ENCODE results near the gene CUX1.
"Not testable (repeated sequence)": the region's sequence is repeated elsewhere in the genome, so short reads cannot be mapped to it uniquely, and the experiment has no call there.

CUX1 gene

GRCh38 chr7:101916876-101917275 is 99.5 kb downstream of the CUX1 start:
- Mint-ChIP-seq H3K27me3 (no peaks in the 10 kb centered on the region), H3K4me3 (no peak overlapping the region), H3K9me3 (no peaks in the 10 kb centered on the region), H3K4me1 (ENCODE audit: low read depth) (peaks cover 34% of the 10 kb centered on the region), H3K27ac (no peak overlapping the region), H3K36me3 (ENCODE audit: low read depth) (peaks cover 56% of the 10 kb centered on the region)
- intact Hi-C loops (cut with micrococcal nuclease), result no loop called here

- Mint-ChIP-seq H3K27me3 (no peaks in the 10 kb centered on the region), H3K4me1 (ENCODE audit: low read depth) (peaks cover 27% of the 10 kb centered on the region), H3K27ac (no peak overlapping the region), H3K4me3 (no peak overlapping the region), H3K36me3 (ENCODE audit: low read depth) (peaks cover 49% of the 10 kb centered on the region), H3K9me3 (no peaks in the 10 kb centered on the region)
- intact Hi-C loops (cut with micrococcal nuclease), result no loop called here
These were observed 100.1 kb downstream of the CUX1 start for GRCh38 chr7:101917566-101917965.

- Mint-ChIP-seq H3K4me1 (ENCODE audit: low read depth) (peaks cover 19% of the 10 kb centered on the region), H3K27ac (no peak overlapping the region), H3K4me3 (no peak overlapping the region), H3K27me3 (no peaks in the 10 kb centered on the region), H3K36me3 (ENCODE audit: low read depth) (peaks cover 58% of the 10 kb centered on the region), H3K9me3 (no peaks in the 10 kb centered on the region)
- intact Hi-C loops (cut with micrococcal nuclease), result no loop called here
These were observed 101.0 kb downstream of the CUX1 start for GRCh38 chr7:101918426-101918825.

GRCh38 chr7:101919363-101920115 is 102.1 kb downstream of the CUX1 start:
- H3K27me3 Mint-ChIP-seq, result no peaks in the 10 kb centered on the region
- peaks cover 67% of the 10 kb centered on the region for H3K36me3 Mint-ChIP-seq (ENCODE audit: low read depth)

GRCh38 chr7:101921061-101921460 is 103.6 kb downstream of the CUX1 start:
- Mint-ChIP-seq H3K27ac (no peak overlapping the region), H3K27me3 (no peaks in the 10 kb centered on the region), H3K9me3 (no peaks in the 10 kb centered on the region), H3K4me1 (ENCODE audit: low read depth) (peaks cover 12% of the 10 kb centered on the region), H3K36me3 (ENCODE audit: low read depth) (peaks cover 57% of the 10 kb centered on the region), H3K4me3 (no peak overlapping the region)
- intact Hi-C loops (cut with micrococcal nuclease), result no loop called here

More at GRCh38 chr7:101919363-101920115, 102.1 kb downstream of the CUX1 start:
- peak overlapping the region; percentile 16 for H3K27ac Mint-ChIP-seq
- H3K4me3 Mint-ChIP-seq, result no peak overlapping the region
- H3K4me1 Mint-ChIP-seq (ENCODE audit: low read depth), result peaks cover 12% of the 10 kb centered on the region
- no peaks in the 10 kb centered on the region for H3K9me3 Mint-ChIP-seq
- intact Hi-C loops (cut with micrococcal nuclease), result no loop called here

- H3K27me3 Mint-ChIP-seq; H3K9me3 Mint-ChIP-seq; intact Hi-C loops (cut with micrococcal nuclease); H3K4me3 Mint-ChIP-seq; H3K27ac Mint-ChIP-seq: not testable (repeated sequence)
- H3K4me1 Mint-ChIP-seq (ENCODE audit: low read depth), result peaks cover 12% of the 10 kb centered on the region
- H3K36me3 Mint-ChIP-seq (ENCODE audit: low read depth), result peaks cover 53% of the 10 kb centered on the region
These were observed 104.4 kb downstream of the CUX1 start for GRCh38 chr7:101921546-101922489.

GRCh38 chr7:101922631-101923601 is 105.5 kb downstream of the CUX1 start:
- peaks cover 19% of the 10 kb centered on the region for H3K4me1 Mint-ChIP-seq (ENCODE audit: low read depth)
- peaks cover 49% of the 10 kb centered on the region for H3K36me3 Mint-ChIP-seq (ENCODE audit: low read depth)
- H3K9me3 Mint-ChIP-seq, result no peaks in the 10 kb centered on the region
- intact Hi-C loops (cut with micrococcal nuclease), result no loop called here
- H3K4me3 Mint-ChIP-seq, result no peak overlapping the region
- no peaks in the 10 kb centered on the region for H3K27me3 Mint-ChIP-seq
- no peak overlapping the region for H3K27ac Mint-ChIP-seq

GRCh38 chr7:101923602-101923985 is 106.2 kb downstream of the CUX1 start:
- no peak overlapping the region for H3K4me3 Mint-ChIP-seq
- peaks cover 20% of the 10 kb centered on the region for H3K4me1 Mint-ChIP-seq (ENCODE audit: low read depth)
- H3K9me3 Mint-ChIP-seq, result no peaks in the 10 kb centered on the region
- peak overlapping the region; percentile 13 for H3K27ac Mint-ChIP-seq
- H3K27me3 Mint-ChIP-seq, result no peaks in the 10 kb centered on the region
- peaks cover 43% of the 10 kb centered on the region for H3K36me3 Mint-ChIP-seq (ENCODE audit: low read depth)
- intact Hi-C loops (cut with micrococcal nuclease), result no loop called here

- intact Hi-C loops (cut with micrococcal nuclease), result no loop called here
- Mint-ChIP-seq H3K4me1 (ENCODE audit: low read depth) (peaks cover 19% of the 10 kb centered on the region), H3K36me3 (ENCODE audit: low read depth) (peaks cover 37% of the 10 kb centered on the region), H3K9me3 (no peaks in the 10 kb centered on the region), H3K4me3 (no peak overlapping the region), H3K27me3 (no peaks in the 10 kb centered on the region), H3K27ac (peak overlapping the region; percentile 13)
These were observed 106.7 kb downstream of the CUX1 start for GRCh38 chr7:101924171-101924570.

- no peaks in the 10 kb centered on the region for H3K9me3 Mint-ChIP-seq
- intact Hi-C loops (cut with micrococcal nuclease), result no loop called here
- H3K27me3 Mint-ChIP-seq, result no peaks in the 10 kb centered on the region
- H3K4me1 Mint-ChIP-seq (ENCODE audit: low read depth), result peaks cover 19% of the 10 kb centered on the region
- H3K27ac Mint-ChIP-seq, result no peak overlapping the region
- H3K36me3 Mint-ChIP-seq (ENCODE audit: low read depth), result peaks cover 28% of the 10 kb centered on the region
- H3K4me3 Mint-ChIP-seq, result no peak overlapping the region
These were observed 108.8 kb downstream of the CUX1 start for GRCh38 chr7:101926265-101926664.

GRCh38 chr7:101927389-101927788 is 110.0 kb downstream of the CUX1 start:
- Mint-ChIP-seq H3K27ac (no peak overlapping the region), H3K4me3 (no peak overlapping the region), H3K36me3 (ENCODE audit: low read depth) (peaks cover 28% of the 10 kb centered on the region), H3K27me3 (no peaks in the 10 kb centered on the region), H3K4me1 (ENCODE audit: low read depth) (peaks cover 19% of the 10 kb centered on the region), H3K9me3 (no peaks in the 10 kb centered on the region)
- intact Hi-C loops (cut with micrococcal nuclease), result no loop called here

GRCh38 chr7:101927802-101928201 is 110.4 kb downstream of the CUX1 start:
- H3K9me3 Mint-ChIP-seq, result no peaks in the 10 kb centered on the region
- peaks cover 19% of the 10 kb centered on the region for H3K4me1 Mint-ChIP-seq (ENCODE audit: low read depth)
- H3K27ac Mint-ChIP-seq, result no peak overlapping the region
- H3K4me3 Mint-ChIP-seq, result no peak overlapping the region
- no peaks in the 10 kb centered on the region for H3K27me3 Mint-ChIP-seq
- intact Hi-C loops (cut with micrococcal nuclease), result no loop called here
- H3K36me3 Mint-ChIP-seq (ENCODE audit: low read depth), result peaks cover 26% of the 10 kb centered on the region

- H3K36me3 Mint-ChIP-seq (ENCODE audit: low read depth), result peaks cover 11% of the 10 kb centered on the region
- peaks cover 18% of the 10 kb centered on the region for H3K4me1 Mint-ChIP-seq (ENCODE audit: low read depth)
- intact Hi-C loops (cut with micrococcal nuclease), result no loop called here
These were observed 111.8 kb downstream of the CUX1 start for GRCh38 chr7:101929256-101929655.

More at GRCh38 chr7:101929256-101929655, 111.8 kb downstream of the CUX1 start:
- Mint-ChIP-seq H3K27ac (no peak overlapping the region), H3K27me3 (no peaks in the 10 kb centered on the region), H3K9me3 (no peaks in the 10 kb centered on the region), H3K4me3 (no peak overlapping the region)
